ENCODE data around the gene ITPR2.

DNA sequence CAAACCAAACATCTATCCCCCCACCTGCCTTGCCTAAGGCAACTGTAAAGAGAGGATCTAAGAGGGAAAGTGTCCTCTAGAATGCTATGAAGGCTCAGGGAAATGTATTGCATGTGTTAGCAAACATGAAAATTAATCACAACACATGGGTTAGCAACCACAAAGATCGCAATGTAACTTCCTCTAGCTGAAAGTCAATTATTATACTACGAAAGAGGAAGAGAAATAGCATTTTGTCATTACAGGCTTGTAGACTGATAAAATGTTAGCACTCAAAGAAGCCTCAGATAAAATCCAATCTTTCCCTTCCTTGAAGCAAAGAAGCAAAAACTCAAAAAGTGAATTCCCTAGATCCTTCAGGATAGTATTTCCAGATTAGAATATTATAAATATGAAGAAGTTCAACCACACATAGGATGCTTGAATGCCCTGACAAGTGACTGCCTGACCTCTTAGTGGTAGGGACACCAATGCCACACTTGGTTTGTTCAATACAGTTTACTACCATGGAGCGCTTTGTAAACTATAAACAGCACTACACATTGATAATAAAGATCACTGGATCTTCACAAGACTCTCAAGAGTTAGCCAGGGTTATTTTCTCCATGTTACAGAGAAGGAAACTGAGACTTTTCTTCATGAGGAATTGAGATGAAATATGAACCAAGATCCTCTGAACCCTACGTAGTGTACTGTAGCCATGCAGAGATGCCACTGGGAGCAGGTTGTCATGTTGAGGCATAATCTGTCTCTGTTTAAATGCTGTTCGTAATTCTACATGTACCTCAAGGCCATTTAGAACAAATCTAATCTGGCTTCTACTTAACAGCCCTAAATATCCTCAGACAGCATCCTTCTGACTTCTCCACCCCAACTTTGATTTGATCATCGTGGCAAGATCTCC, 100.7 kb downstream of the ITPR2 start:
- no peak for TF ChIP-seq NFRKB (IDR thresholded peaks at IDR 0.05)
- TF ChIP-seq CTBP1 (IDR thresholded peaks at IDR 0.05; ENCODE audit: borderline replicate concordance): no peak
- no peak for TF ChIP-seq FOXK2 (IDR thresholded peaks at IDR 0.05)
- TF ChIP-seq ZNF384 (IDR thresholded peaks at IDR 0.05): no peak
- TF ChIP-seq ELF4 (IDR thresholded peaks at IDR 0.05): no peak
- TF ChIP-seq, protein P1, sequence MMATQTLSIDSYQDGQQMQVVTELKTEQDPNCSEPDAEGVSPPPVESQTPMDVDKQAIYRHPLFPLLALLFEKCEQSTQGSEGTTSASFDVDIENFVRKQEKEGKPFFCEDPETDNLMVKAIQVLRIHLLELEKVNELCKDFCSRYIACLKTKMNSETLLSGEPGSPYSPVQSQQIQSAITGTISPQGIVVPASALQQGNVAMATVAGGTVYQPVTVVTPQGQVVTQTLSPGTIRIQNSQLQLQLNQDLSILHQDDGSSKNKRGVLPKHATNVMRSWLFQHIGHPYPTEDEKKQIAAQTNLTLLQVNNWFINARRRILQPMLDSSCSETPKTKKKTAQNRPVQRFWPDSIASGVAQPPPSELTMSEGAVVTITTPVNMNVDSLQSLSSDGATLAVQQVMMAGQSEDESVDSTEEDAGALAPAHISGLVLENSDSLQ (IDR thresholded peaks at IDR 0.05): no peak
- no peak for TF ChIP-seq TARDBP (IDR thresholded peaks at IDR 0.05)
